HG02759 (cell line): ENCODE data around the gene SPPL3.
"Not testable (repeated sequence)": the region's sequence is repeated elsewhere in the genome, so short reads cannot be mapped to it uniquely, and the experiment has no call there.

ENCODE experiments used
- ATAC-seq: cut with Tn5 transposase; IDR thresholded peaks from one replicate; pipeline ENCODE4 v1.9.1; 2021; ENCODE audit warnings: mild to moderate bottlenecking, moderate library complexity; ENCODE audit not compliant: unreplicated experiment

SPPL3 gene

DNA sequence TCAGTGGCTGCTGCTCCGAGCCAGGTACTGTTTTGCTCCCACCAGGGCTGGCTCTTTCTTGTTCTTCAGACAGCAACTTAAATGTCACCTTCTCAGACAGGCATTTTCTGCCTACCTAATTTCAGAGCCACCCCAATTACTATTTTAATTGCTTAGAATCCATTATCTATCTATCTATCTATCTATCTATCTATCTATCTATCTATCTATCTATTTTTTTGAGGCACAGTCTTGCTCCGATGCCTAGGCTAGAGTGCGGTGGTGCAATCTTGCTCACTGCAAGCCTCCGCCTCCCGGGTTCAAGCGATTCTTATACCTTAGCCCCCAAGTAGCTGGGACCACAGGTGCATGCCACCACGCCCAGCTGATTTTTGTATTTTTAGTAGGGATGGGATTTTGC lies 58.5 kb downstream of the SPPL3 start:
- ATAC-seq: no peak

- ATAC-seq: no peak
These were observed 59.2 kb downstream of the SPPL3 start for GRCh38 chr12:120844768-120845449.

- ATAC-seq: no peak
These were observed 59.9 kb downstream of the SPPL3 start for GRCh38 chr12:120844297-120844696.

- no peak for ATAC-seq
These were observed 60.7 kb downstream of the SPPL3 start for GRCh38 chr12:120843472-120843871.

DNA sequence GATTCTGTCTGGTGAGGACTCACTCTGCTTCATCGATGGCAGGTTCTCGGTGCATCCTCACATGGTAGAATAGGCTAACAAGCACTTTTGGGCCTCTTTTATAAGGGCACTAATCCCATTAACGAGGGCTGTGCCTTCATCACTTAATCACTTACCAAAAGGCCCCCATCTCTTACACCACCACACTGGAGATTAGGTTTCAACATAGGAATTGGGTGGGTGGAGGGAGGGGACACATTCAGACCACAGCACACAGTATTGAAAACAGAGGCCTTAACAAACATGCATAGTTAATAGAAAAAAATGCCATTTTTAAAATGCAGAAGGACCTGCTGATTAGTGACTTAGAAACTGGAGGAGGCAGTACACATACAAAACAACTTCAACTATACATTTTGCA lies 61.6 kb downstream of the SPPL3 start:
- no peak for ATAC-seq

- no peak for ATAC-seq
These were observed 62.6 kb downstream of the SPPL3 start for GRCh38 chr12:120841525-120841924.

GRCh38 chr12:120839503-120839902 lies 64.7 kb downstream of the SPPL3 start:
- ATAC-seq: no peak

- ATAC-seq: not testable (repeated sequence)
These were observed 65.4 kb downstream of the SPPL3 start for GRCh38 chr12:120838629-120839383.

DNA sequence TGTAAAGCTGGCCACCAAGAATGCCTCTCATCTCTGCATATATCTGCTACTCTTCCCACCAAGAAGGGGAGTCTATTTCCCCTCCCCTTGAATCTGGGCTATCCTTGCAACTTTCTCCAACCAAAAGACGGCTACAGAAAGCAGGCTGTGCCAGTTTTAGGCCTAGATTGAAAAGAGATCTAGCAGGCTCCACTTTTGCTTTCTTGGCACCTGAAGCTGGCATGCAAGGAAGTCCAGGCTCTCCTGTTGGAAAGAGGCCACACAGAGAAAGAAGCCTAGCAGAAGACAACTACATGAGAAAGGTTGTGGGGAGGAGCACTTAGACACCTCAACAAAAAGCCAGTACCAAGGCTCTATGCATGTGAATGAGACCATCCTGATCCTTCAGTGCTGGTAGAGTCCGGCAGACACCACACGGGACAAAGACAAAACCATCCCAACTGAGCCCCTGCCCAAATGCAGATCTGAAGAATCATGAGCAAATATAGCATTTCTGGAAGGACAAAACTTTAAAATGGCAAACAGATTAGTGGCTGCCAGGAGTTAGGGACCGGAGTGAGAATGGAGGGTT lies 68.0 kb downstream of the SPPL3 start:
- ATAC-seq: no peak

DNA sequence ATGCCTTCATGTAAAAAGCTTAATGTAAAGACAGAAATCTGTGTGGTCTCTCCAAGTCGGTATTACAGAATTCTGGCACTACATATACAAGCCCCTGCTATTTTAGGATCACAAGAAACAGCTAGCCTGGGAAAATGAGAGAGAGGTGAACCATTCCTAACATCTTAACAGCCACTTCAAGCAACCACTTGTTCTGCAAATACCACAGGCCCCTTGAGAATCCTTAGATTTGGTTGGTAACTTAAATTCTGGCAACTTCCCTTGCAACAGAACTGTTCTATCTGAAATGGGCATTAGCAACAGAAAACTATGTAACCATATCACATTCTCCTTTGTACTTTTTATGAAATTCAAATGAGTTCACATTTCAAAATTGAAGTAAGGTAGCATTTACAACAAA lies 68.5 kb downstream of the SPPL3 start:
- no peak for ATAC-seq

DNA sequence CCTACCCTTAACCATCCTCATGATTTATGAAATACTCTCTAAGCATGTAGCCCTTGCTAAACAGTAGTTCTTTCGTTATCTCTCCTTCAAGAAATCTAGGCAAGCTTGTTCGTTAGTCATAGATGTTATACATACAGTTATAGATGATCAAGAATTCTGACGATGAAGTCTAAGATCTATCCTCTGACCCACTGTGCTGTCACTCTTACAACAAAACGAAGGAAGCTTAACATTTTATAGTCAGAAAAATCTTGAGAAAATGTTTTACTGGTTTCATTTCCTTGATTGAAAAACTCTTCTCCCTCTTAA lies 68.9 kb downstream of the SPPL3 start:
- ATAC-seq: no peak

GRCh38 chr12:120834489-120835303 lies 69.5 kb downstream of the SPPL3 start:
- no peak for ATAC-seq

- no peak for ATAC-seq
These were observed 70.3 kb downstream of the SPPL3 start for GRCh38 chr12:120833849-120834248.

DNA sequence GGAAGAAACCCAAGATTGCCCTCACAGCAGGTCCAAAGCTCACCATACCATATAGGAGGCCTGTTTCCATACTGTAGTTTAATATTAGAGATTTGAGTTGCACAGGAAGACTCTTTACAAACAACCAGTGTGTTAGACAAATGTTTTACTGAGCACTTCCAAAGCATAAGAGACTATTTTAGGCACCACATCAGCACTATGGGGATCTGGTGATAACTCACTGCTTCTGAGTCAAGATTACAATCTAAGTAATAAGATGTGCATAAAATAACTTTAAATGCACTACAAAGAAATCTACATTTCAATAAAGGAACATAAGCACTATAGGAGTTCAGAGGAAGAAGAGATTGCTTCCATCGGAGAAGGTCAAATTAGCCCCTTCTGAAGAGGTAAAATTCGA lies 71.4 kb downstream of the SPPL3 start:
- no peak for ATAC-seq

DNA sequence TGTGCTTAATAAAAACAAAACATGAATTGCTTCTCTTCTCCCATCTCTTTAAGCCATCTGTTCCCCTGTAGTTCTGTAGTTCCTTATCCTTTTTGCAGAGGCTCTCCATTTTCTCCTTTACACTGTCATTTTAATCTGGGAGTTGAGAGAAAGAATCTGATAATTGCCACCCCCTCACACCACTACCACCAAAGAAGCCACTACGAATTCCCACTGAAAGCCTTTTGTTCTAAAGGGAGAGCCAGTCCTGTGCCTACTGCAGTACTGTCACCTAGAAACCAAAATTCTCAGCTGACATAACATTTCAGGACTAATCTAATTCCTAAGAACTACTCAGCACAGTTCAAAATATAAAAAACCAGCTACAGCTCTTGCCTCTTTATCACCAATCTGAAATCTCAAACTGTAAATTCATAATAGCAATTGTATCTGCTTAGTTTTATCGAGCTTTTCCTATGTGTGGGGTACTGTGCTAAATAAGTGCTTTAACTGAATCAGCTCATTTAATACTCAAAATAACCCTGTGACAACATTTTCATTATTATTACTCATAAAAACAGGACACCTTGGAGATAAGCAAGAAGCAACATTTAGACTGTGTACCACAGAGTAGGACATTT lies 72.4 kb downstream of the SPPL3 start:
- no peak for ATAC-seq

GRCh38 chr12:120830966-120831365 lies 73.2 kb downstream of the SPPL3 start:
- ATAC-seq: no peak

GRCh38 chr12:120830052-120830940 lies 73.9 kb downstream of the SPPL3 start:
- ATAC-seq: no peak

DNA sequence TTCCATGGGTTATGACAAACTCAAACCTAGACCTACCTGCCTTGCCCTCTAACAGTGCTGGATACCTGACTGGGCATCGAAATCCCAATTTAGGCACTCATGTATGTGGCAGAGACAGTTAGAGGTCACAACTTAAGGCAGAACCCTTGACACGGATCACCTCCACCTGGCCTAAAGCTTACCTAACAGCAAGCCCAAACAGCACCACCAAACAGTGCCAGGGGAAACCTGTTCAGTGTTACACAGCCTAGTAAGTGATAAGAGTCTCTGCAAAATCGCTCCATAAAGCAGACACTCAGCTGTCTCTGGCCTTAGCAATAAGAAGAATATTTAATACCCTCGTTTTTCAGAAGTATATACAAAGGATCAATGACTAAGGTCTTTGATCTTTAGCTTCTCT lies 77.8 kb downstream of the SPPL3 start:
- no peak for ATAC-seq

- ATAC-seq: no peak
These were observed 78.8 kb downstream of the SPPL3 start for GRCh38 chr12:120825337-120825736.

GRCh38 chr12:120822832-120823503 lies 81.2 kb downstream of the SPPL3 start:
- ATAC-seq: no peak
